ENCODE data around the gene TLN1. TPM values are rescaled to one million over a fixed set of nuclear protein-coding genes. Genes with fewer than 3 reads are reported as not detected.

TLN1 gene
- total and polyA plus RNA-seq, 2 of the 8 experiments (the other 6 are each of a cell fraction or from before 2014, with no cell fraction given): 28.1 to 90.1 TPM

- Histone ChIP-seq H2AK5ac (ENCODE audit: low read depth, low read length) (no peak overlapping the region), H3K9ac (replicated peaks in 1 of 4; ENCODE audit: extremely low read depth in 1 of 4, low read depth in 3 of 4, low read length in 3 of 4) (no peak overlapping the region), H2BK20ac (ENCODE audit: low read length) (no peak overlapping the region), H2BK120ac (replicated peaks; ENCODE audit: low read depth, low read length) (no peak overlapping the region), H3K14ac (ENCODE audit: insufficient read length) (no peak overlapping the region), H3K4ac (replicated peaks; ENCODE audit: insufficient read length, low read depth, low read length) (no peak overlapping the region), H4K91ac (replicated peaks; ENCODE audit: insufficient read length, low read length) (no peak overlapping the region), H3K18ac (ENCODE audit: extremely low read depth, low read length) (no peak overlapping the region), H3K23ac (ENCODE audit: insufficient read length) (no peak overlapping the region), H3K56ac (replicated peaks; ENCODE audit: insufficient read length, low read depth, low read length) (no peak overlapping the region), H2BK5ac (ENCODE audit: low read depth, low read length) (no peak overlapping the region), H3K23me2 (ENCODE audit: low read depth, low read length) (peaks cover 7% of the 10 kb centered on the region), H3K27me3 (replicated peaks in 1 of 4; ENCODE audit: control insufficient read depth in 3 of 4, extremely low read depth in 1 of 4, insufficient read depth in 3 of 4, low read length in 3 of 4) (no peaks in the 10 kb centered on the region), H3K79me1 (ENCODE audit: low read depth, low read length) (peaks cover 11% of the 10 kb centered on the region; the same call in 1 of the 2 replicates), H3K27ac (ENCODE audit: low read depth, low read length) (no peak overlapping the region), H3K36me3 (ENCODE audit: control insufficient read depth in 2 of 4, insufficient read depth in 4 of 4, low read length in 3 of 4) (peaks cover 17 to 54% (median 44%) of the 10 kb centered on the region in 4 experiments; a peak in 7 of 8 replicates), H3K9me3 (ENCODE audit: insufficient read depth in 2 of 2, low read depth in 1 of 2, low read length in 1 of 2) (no peaks in the 10 kb centered on the region), H2BK12ac (ENCODE audit: low read depth, low read length) (no peak overlapping the region), H2AFZ (ENCODE audit: low read length) (no peak overlapping the region), H3K4me3 (ENCODE audit: extremely low read depth in 1 of 4, insufficient read depth in 2 of 4, low read depth in 3 of 4, low read length in 4 of 4) (no peak overlapping the region), H4K5ac (ENCODE audit: insufficient read length, low read depth, low read length) (no peak overlapping the region), H3K4me2 (ENCODE audit: insufficient read depth in 1 of 2, low read depth in 2 of 2, low read length in 2 of 2) (no peak overlapping the region), H4K20me1 (replicated peaks in 1 of 2; ENCODE audit: control insufficient read depth in 1 of 2, insufficient read depth in 2 of 2, low read length in 2 of 2) (peaks cover 15 to 38% of the 10 kb centered on the region in 2 experiments), H2BK15ac (ENCODE audit: low read length) (no peak overlapping the region), H3K4me1 (replicated peaks in 1 of 4; ENCODE audit: control insufficient read depth in 3 of 4, insufficient read depth in 4 of 4, low read length in 3 of 4) (peaks cover 0 to 13% (median 3%) of the 10 kb centered on the region in 4 experiments; a peak in 4 of 7 replicates), H3K79me2 (ENCODE audit: control insufficient read depth in 1 of 2, insufficient read depth in 2 of 2, low read length in 2 of 2) (peaks cover 21 to 39% of the 10 kb centered on the region in 2 experiments), H4K8ac (ENCODE audit: extremely low read depth, insufficient read depth, low read length) (no peak overlapping the region)
- DNase-seq (ENCODE audit: low read depth in 1 of 2, low spot score in 2 of 2) (no peak), FAIRE-seq (no peak)
- TF ChIP-seq SP1 (IDR thresholded peaks at IDR 0.05; ENCODE audit: low read depth, low read length) (no peak), ATF2 (IDR thresholded peaks at IDR 0.05; ENCODE audit: low read length) (no peak), SAP30 (IDR thresholded peaks at IDR 0.05; ENCODE audit: insufficient read depth, insufficient replicate concordance, low read length) (no peak), JUN (IDR thresholded peaks at IDR 0.05; ENCODE audit: low read depth, low read length) (no peak), TBP (IDR thresholded peaks at IDR 0.05; ENCODE audit: low read depth, low read length) (no peak), TCF12 (IDR thresholded peaks at IDR 0.05; ENCODE audit: low read depth, low read length) (no peak), POLR2AphosphoS5 (IDR thresholded peaks at IDR 0.05; ENCODE audit: low read depth, low read length) (no peak), BCL11A (IDR thresholded peaks at IDR 0.05; ENCODE audit: low read depth in 2 of 2, low read length in 2 of 2) (no peak)
- 97% methylated on average over 8 of the region's 8 CpGs; no CpG with 5 or more reads in 1 of the 2 experiments for WGBS, 2 experiments (ENCODE audit: extremely low coverage in 1 of 2, insufficient coverage in 1 of 2, insufficient read length in 1 of 2, insufficient replicate concordance in 2 of 2, low coverage in 1 of 2, low lambda C conversion rate in 2 of 2, missing lambda C conversion rate in 1 of 2)
- CTCF ChIA-PET (ENCODE audit: partially characterized antibody): interaction anchor here (0.7 to 7.2 kb wide), 9 partner anchors 8 to 83 kb away, joined by 3 to 87 read pairs (median 4); partner anchors contain the start of genes CREB3 and TLN1
- POLR2A ChIA-PET (ENCODE audit: partially characterized antibody): interaction anchor here (0.9 to 7.0 kb wide), 4 partner anchors 12 to 50 kb away, joined by 3 to 59 read pairs (median 3); partner anchors contain the start of genes CREB3 and TLN1
These were observed 12.0 kb upstream of the TLN1 start for GRCh38 chr9:35743880-35744518.
